ENCODE data around the gene DESI1. TPM values are rescaled to one million over a fixed set of nuclear protein-coding genes. Genes with fewer than 3 reads are reported as not detected.

The DESI1 gene
- total RNA-seq, 1 experiment from 2014 or later = 29.4 TPM

Other genes with a start within 250 kb of the DESI1 start
- 4.8 and 12.7 TPM in 2 replicates for gene TEF, start 239.1 kb downstream of the DESI1 start, total RNA-seq (2014; rRNA removed; shearing (Covaris generic))
- gene TOB2, start 174.2 kb downstream of the DESI1 start, total RNA-seq (2014; rRNA removed; shearing (Covaris generic)) = 31.7 and 33.1 TPM in 2 replicates
- 111 and 115 TPM in 2 replicates for gene PHF5A, start 152.4 kb downstream of the DESI1 start, total RNA-seq (2014; rRNA removed; shearing (Covaris generic))
- gene ACO2, start 151.9 kb downstream of the DESI1 start, total RNA-seq (2014; rRNA removed; shearing (Covaris generic)) = 101 and 103 TPM in 2 replicates
- gene POLR3H, start 76.6 kb downstream of the DESI1 start, total RNA-seq (2014; rRNA removed; shearing (Covaris generic)) = 8.5 and 9.5 TPM in 2 replicates
- gene CSDC2, start 60.0 kb downstream of the DESI1 start, total RNA-seq (2014; rRNA removed; shearing (Covaris generic)) = 0.78 and 2.2 TPM in 2 replicates
- gene PMM1, start 31.2 kb downstream of the DESI1 start, total RNA-seq (2014; rRNA removed; shearing (Covaris generic)) = 5.6 and 7.7 TPM in 2 replicates
- 658 and 684 TPM in 2 replicates for gene XRCC6, start 252 bp upstream of the DESI1 start, total RNA-seq (2014; rRNA removed; shearing (Covaris generic))
- gene SNU13, start 67.8 kb upstream of the DESI1 start, total RNA-seq (2014; rRNA removed; shearing (Covaris generic)) = 140 TPM in 2 replicates
- gene MEI1, start 78.5 kb upstream of the DESI1 start, total RNA-seq (2014; rRNA removed; shearing (Covaris generic)) = not detected in 2 replicates
- gene CCDC134, start 179.6 kb upstream of the DESI1 start, total RNA-seq (2014; rRNA removed; shearing (Covaris generic)) = 17.0 and 19.3 TPM in 2 replicates
- 93.8 and 118 TPM in 2 replicates for gene SREBF2, start 212.1 kb upstream of the DESI1 start, total RNA-seq (2014; rRNA removed; shearing (Covaris generic))